Memory B cell (primary cell): Measurements from ENCODE around the gene ZNF366.
"Not testable (repeated sequence)": the region's sequence is repeated elsewhere in the genome, so short reads cannot be mapped to it uniquely, and the experiment has no call there.

ENCODE experiments used
- ATAC-seq: fragments of 150-1000 bp; cut with Tn5 transposase; 2 replicates; pipeline ENCODE4 v1.10.0; 2021; ENCODE audit warnings: low read depth, mild to moderate bottlenecking, moderate library complexity
- DNase-seq, 2 donors: peaks; one replicate each; pipeline ENCODE4 v3.0.0; 2022; ENCODE audit warnings: low spot score in 2 of 2
- H3K27ac Mint-ChIP-seq: one replicate; pipeline ENCODE4 v1.8.0; 2022; ENCODE audit warnings: mild to moderate bottlenecking, moderate library complexity, mixed read lengths
- H3K27me3 Mint-ChIP-seq: one replicate; pipeline ENCODE4 v1.8.0; 2022; ENCODE audit warnings: mixed read lengths
- H3K36me3 Mint-ChIP-seq: one replicate; pipeline ENCODE4 v1.8.0; 2022; ENCODE audit warnings: mild to moderate bottlenecking, mixed read lengths
- H3K4me1 Mint-ChIP-seq: one replicate; pipeline ENCODE4 v1.8.0; 2022; ENCODE audit warnings: mixed read lengths
- H3K4me3 Mint-ChIP-seq: one replicate; pipeline ENCODE4 v1.8.0; 2022; ENCODE audit warnings: mild to moderate bottlenecking, moderate library complexity, mixed read lengths
- H3K9me3 Mint-ChIP-seq: one replicate; pipeline ENCODE4 v1.8.0; 2022; ENCODE audit warnings: mixed read lengths

ZNF366 gene

DNA sequence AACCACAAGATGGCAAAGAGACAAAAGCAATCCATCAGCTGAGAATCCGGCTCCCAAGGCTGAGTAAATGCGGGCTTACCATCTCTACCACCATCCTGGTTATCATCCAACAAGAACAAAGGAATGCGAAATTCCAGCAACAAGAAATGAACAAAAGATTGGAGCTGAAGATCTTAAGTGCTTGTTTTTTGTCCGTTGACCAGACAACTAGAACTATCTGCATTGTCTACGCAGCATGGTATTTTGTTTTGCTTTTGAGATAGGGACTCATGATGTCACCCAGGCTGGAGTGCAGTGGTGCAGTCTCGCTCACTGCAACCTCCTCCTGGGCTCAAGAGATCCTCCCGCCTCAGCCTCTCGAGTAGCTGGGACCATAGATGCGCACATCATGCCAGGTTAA is 88.9 kb downstream of the ZNF366 start:
- H3K27me3 Mint-ChIP-seq: no peaks in the 10 kb centered on the region
- ATAC-seq (no peak), DNase-seq (no peak)
- no peak overlapping the region for H3K27ac Mint-ChIP-seq
- H3K9me3 Mint-ChIP-seq: no peaks in the 10 kb centered on the region
- no peak overlapping the region for H3K4me3 Mint-ChIP-seq
- H3K36me3 Mint-ChIP-seq: peaks cover 1% of the 10 kb centered on the region
- H3K4me1 Mint-ChIP-seq: no peaks in the 10 kb centered on the region

DNA sequence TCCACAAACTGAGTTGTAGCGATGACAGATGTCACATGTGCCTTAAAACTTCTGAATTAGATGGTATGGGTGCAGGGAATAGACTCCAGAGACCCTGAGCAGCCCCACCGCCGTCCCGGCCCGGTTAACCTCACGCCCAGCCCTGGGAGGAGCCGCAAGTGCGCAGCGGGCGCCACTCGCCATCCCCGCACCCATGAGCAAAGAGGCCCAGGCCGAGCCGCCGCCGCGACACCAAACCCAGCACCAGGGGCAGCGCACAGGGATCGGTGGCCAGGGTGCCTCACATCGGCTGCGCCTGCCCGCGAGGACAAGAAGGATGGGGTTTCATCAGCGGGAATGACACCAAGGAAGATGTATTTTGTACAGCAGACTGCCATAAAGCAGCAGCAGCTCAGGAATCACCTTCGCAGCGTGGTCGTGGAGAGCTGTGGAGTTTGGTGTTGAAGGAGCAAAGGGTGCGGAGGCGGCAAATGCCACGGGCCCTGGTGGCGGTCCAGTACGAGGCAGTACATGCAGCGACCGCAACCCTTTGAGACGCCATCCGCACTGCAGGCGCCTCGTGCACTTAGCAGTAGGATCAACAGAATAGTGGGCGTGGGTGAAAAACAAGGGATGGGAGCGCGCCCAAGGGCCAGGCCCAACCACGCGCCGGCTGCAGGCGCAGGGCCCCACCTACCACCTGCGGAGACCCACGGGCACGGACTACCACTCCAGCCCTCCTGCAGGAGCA is 89.7 kb downstream of the ZNF366 start:
- H3K36me3 Mint-ChIP-seq: no peaks in the 10 kb centered on the region
- no peak for DNase-seq

DNA sequence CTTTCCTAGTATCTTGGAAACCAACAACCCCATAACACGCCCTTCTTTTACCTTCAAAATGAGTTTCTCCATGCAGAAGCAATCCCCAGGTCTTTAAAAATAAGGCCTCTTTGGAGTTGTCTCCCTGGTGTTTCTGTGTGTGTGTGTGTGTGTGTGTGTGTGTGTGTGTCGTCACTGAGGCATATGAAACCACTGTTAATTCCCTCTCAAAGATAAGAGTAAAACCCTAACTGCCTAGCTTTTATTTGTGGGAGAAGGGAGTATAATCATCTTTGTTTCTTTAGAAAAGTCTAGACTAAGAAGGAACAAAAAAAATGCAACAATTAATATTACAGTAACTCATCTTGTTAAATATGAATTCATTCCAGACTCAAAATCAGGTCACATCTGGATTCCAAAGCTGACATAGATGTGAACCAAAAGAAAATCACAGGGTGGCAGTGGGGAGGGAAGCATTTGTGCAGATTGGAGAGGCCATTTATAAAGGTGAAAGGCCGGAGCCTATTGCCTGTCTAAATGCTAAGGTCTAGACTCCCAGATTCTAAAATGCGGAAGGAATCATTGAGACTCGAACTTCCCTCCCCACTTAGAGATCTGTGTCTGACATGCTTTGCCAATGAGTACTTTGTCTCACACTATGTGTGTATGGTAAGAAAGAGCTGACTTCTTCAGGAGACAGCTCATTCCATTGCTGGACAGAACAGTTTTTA is 91.4 kb downstream of the ZNF366 start:
- no peak overlapping the region for H3K4me3 Mint-ChIP-seq
- ATAC-seq: no peak
- no peak for DNase-seq
- no peaks in the 10 kb centered on the region for H3K36me3 Mint-ChIP-seq
- no peak overlapping the region for H3K27ac Mint-ChIP-seq
- no peaks in the 10 kb centered on the region for H3K9me3 Mint-ChIP-seq
- peaks cover 2% of the 10 kb centered on the region for H3K27me3 Mint-ChIP-seq
- no peaks in the 10 kb centered on the region for H3K4me1 Mint-ChIP-seq

More for the DNA sequence above, 89.7 kb downstream of the ZNF366 start:
- Mint-ChIP-seq H3K27me3 (no peaks in the 10 kb centered on the region), H3K4me1 (no peaks in the 10 kb centered on the region), H3K27ac (no peak overlapping the region), H3K9me3 (no peaks in the 10 kb centered on the region), H3K4me3 (no peak overlapping the region)
- no peak for ATAC-seq

DNA sequence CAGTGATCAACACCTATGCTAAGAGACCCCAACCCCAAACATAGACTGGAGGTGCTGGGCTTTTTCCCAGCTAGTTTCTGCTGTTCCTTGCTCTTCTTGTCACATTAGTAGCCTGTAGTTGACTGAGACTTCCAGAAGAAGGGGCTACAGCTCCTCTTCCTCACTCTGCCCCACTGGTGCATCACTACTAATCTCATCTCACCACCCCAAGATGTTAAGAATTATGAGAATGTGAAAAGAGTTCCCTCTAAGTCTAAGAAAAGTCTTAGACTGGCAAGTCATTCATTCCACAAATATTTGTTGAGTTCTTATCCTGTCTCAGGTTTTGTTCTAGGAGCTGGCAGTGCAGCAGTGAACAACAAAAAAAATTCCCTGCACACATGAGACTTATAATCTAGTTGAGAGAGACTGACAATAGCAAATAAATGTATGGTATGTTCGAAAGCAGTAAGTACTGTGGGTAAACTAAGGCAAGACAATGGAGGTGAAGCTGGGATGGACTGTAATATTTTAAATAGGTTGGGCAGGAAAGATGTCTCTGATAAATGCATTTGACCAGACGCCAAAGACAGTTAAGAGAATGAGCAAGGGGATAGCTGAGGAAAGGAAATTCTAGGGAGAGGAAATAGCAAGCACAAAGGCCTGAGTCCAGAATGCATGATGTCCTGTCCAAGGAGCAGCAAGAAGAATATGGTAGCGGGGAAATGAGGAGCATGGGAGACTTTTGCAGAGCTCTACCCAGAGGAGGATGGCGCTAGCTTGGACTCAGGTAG is 94.7 kb downstream of the ZNF366 start:
- H3K4me3 Mint-ChIP-seq: no peak overlapping the region

DNA sequence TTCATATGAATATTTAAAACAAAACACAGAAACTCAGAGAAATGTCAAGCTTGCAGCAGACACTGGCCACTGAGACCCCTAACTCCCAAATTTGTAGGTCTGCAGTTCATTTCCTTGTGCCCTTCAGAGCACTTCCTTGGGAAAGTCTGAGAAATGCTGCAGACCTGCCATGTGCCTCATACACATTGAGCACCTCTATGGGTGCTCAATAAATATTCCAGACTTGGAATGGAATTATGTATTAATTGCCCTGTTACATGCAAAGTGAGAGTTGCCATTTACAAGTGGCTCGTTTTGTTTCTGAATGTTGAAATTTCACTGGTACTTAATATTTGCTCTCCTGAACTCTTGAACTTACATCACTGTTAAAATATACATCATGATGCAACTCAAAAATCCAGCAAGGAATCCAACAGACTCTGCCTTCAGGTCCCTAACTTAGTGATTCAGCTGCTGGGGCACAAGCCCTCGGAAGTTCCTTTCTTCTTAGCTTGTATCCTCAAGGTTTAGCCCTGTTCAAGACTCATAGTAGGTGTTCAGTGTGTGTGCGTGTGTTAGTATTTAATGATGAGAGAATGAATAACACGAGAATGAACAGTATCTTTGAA is 96.4 kb downstream of the ZNF366 start:
- peaks cover 2% of the 10 kb centered on the region for H3K27me3 Mint-ChIP-seq
- no peak overlapping the region for H3K27ac Mint-ChIP-seq
- no peak overlapping the region for H3K4me3 Mint-ChIP-seq
- ATAC-seq (no peak), DNase-seq (no peak)
- no peaks in the 10 kb centered on the region for H3K36me3 Mint-ChIP-seq
- H3K9me3 Mint-ChIP-seq: no peaks in the 10 kb centered on the region
- no peaks in the 10 kb centered on the region for H3K4me1 Mint-ChIP-seq

More for the DNA sequence above, 94.7 kb downstream of the ZNF366 start:
- Mint-ChIP-seq H3K27me3 (peaks cover 2% of the 10 kb centered on the region), H3K4me1 (no peaks in the 10 kb centered on the region), H3K9me3 (no peaks in the 10 kb centered on the region), H3K27ac (no peak overlapping the region), H3K36me3 (no peaks in the 10 kb centered on the region)
- no peak for ATAC-seq
- no peak for DNase-seq

DNA sequence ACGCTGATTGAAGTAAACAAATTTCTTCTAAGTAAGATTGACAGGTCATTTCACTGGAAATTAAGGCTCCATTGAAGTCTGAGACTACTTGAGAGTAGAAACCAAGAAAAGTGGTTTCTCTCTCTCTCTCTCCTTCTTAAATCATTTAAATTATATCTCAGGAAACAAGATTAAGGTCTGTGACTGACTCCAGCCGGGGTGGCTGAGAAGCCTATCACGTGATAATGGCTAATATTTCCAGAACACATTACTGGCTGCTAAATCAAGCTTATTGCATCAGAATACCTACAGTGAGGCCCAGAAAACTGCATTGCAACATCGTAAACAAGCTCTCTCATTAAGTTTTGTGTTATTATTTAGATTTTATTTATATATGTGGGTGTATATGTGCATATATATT is 98.6 kb downstream of the ZNF366 start:
- H3K4me1 Mint-ChIP-seq: no peaks in the 10 kb centered on the region
- no peak for ATAC-seq
- H3K27me3 Mint-ChIP-seq: peaks cover 2% of the 10 kb centered on the region
- no peaks in the 10 kb centered on the region for H3K36me3 Mint-ChIP-seq
- no peak for DNase-seq
- no peak overlapping the region for H3K4me3 Mint-ChIP-seq
- no peaks in the 10 kb centered on the region for H3K9me3 Mint-ChIP-seq
- H3K27ac Mint-ChIP-seq: no peak overlapping the region

DNA sequence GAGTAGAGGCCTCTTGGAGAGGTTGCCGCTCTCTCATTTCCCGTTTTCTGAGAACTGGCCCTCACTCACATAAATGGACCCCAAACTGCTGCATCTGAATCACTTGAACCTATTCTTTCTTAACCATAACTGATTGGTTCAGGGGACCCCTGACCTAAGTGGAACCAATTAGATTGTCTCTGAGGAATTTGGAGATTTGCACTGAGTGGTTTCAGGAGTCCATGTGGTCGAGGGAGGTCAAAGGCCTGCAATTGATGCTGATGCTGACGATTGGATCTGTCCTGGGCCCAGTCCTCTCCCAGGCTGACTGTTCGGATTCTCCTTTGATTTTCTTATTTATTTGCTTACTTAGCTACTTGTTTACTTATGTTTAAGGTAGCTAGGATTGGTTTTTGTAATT is 99.1 kb downstream of the ZNF366 start:
- H3K4me3 Mint-ChIP-seq: no peak overlapping the region
- H3K27me3 Mint-ChIP-seq: peaks cover 2% of the 10 kb centered on the region
- no peaks in the 10 kb centered on the region for H3K4me1 Mint-ChIP-seq

DNA sequence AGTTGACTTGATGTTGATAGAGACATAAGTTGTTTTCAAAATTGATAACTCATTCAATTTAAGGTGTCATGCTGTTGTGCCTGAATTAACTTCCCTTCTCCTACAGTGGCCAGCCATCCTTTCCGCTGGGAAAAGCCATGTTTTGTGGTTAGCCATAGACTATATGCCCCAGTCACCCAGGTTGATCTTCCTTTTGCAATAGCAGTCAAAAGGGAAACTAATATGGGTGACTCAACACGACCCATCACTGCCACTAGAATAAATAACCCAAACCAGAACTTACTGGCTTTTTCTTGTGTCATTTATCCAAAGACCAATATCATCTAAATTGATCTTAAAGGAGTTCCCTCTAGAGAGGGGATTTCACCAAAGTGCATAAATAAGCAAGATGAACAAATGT is 99.7 kb downstream of the ZNF366 start:
- ATAC-seq (no peak), DNase-seq (no peak)
- no peaks in the 10 kb centered on the region for H3K9me3 Mint-ChIP-seq
- no peaks in the 10 kb centered on the region for H3K36me3 Mint-ChIP-seq
- no peak overlapping the region for H3K27ac Mint-ChIP-seq
- H3K4me3 Mint-ChIP-seq: no peak overlapping the region
- no peaks in the 10 kb centered on the region for H3K4me1 Mint-ChIP-seq
- H3K27me3 Mint-ChIP-seq: peaks cover 2% of the 10 kb centered on the region

More for the DNA sequence above, 99.1 kb downstream of the ZNF366 start:
- DNase-seq (no peak), ATAC-seq (no peak)
- Mint-ChIP-seq H3K9me3 (no peaks in the 10 kb centered on the region), H3K36me3 (no peaks in the 10 kb centered on the region), H3K27ac (no peak overlapping the region)

DNA sequence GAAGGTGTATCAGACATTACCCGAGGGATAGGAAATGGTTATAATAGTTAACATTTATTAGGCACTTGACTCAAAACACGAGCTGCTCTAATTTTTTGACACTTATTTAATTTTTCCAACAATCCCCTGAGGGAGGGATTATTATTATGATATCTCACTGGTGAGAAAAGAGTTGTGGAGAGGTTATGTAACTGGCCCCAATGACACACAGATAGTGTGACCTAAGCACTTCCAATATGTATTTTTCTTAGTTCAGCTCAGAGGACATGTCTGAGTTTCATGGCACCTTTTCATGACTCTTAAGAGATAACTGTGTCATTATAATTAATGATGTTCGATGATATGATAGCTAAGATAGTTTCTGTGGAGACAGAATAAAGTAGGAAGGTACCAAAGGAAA is 100.1 kb downstream of the ZNF366 start:
- Mint-ChIP-seq H3K9me3 (no peaks in the 10 kb centered on the region), H3K36me3 (no peaks in the 10 kb centered on the region), H3K4me3 (no peak overlapping the region), H3K4me1 (no peaks in the 10 kb centered on the region), H3K27ac (no peak overlapping the region), H3K27me3 (peaks cover 2% of the 10 kb centered on the region)
- DNase-seq (no peak), ATAC-seq (no peak)

DNA sequence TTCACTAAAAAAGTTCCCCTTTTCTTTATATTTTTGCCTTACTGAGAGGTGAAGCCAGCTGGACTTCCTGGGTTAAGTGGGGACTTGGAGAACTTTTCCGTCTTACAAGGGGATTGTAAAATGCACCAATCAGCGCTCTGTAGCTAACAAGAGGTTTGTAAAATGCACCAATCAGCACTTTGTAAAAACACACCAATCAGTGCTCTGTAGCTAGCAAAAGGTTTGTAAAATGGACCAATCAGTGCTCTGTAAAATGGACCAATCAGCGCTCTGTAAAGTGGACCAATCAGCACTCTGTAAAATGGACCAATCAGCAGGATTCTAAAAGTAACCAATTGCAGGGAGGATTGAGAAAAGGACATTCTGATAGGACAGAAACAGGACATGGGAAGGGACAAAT is 102.4 kb downstream of the ZNF366 start:
- not testable (repeated sequence) for H3K4me3 Mint-ChIP-seq, ATAC-seq, H3K36me3 Mint-ChIP-seq, DNase-seq, H3K27ac Mint-ChIP-seq, H3K27me3 Mint-ChIP-seq, H3K9me3 Mint-ChIP-seq, H3K4me1 Mint-ChIP-seq

DNA sequence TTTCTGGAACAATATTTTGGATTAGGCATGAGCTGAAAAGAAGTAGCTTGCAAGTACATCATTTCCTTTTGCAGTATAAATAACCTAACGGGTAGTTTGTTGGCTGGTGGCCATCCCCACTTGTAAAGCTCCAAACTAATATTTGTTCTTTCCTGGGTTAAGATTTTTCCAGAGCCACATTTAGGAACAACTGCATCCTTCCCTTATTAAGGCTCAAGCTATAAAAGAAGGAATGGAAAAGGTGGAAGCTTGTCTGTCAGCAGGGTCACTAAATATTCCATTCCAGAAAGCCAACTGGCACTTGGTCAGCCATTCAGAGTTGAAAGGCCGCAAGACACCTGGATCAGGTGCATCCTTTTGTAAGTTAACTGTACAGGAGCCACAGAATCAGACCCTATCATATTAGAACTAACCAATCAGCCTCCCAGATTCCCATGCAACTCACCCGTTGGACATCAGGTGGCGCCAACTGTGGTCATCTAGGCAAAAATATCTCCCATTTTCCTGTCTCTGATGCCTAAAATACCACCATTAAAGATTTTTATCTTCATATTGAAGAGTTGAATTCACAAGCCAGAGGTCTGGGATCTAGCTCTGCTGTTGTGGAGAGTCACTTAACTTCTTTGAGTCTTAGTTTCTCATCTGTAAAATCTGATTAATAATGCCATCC is 104.1 kb downstream of the ZNF366 start:
- DNase-seq (no peak), ATAC-seq (no peak)
- H3K4me1 Mint-ChIP-seq: peaks cover 6% of the 10 kb centered on the region
- peaks cover 5% of the 10 kb centered on the region for H3K27me3 Mint-ChIP-seq
- peaks cover 2% of the 10 kb centered on the region for H3K36me3 Mint-ChIP-seq
- no peak overlapping the region for H3K27ac Mint-ChIP-seq
- no peaks in the 10 kb centered on the region for H3K9me3 Mint-ChIP-seq
- no peak overlapping the region for H3K4me3 Mint-ChIP-seq

DNA sequence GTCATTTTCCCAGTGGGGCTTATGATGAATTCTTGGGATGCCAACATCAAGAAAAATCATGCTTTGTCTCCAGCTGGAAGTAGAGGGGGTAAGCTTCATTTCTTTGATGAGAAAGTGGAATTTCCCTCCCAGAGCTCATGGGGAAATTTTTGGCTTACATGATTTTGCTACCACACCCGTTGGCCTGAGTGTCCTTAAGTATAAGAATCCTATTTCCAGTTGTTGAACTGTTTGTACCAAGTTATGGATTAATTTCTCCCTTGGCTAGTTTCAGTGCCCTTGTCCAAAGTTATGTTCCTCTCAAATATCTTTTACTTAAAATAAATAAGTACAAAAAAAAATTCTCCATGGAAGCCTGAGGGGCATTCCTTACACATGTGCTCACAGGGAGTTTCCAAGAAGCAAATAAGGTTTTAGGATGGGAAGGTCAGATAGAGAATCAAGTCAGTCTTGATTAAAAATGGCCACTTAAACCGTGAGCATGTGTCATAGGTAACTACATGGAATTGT is 104.8 kb downstream of the ZNF366 start:
- ATAC-seq: no peak
- Mint-ChIP-seq H3K4me3 (no peak overlapping the region), H3K27ac (no peak overlapping the region), H3K9me3 (no peaks in the 10 kb centered on the region), H3K27me3 (peaks cover 5% of the 10 kb centered on the region), H3K4me1 (peaks cover 6% of the 10 kb centered on the region), H3K36me3 (peaks cover 2% of the 10 kb centered on the region)
- DNase-seq: no peak

DNA sequence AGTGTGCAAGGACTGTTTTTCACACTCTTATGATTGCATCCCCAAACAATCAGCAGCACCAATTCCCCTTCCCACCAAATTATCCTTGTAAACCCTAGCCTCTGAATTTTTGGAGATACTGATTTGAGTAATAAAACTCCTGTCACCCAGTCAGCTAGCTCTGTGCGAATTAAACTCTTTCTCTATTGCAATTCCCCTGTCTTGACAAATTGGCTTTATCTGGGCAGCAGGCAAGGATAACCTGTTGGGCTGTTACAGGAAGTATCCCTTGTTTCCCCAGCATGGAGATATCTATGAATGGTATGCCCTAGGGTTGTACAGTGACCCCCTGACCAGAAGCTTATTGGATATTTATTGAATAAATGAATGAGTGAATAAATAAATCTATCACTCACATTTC is 106.3 kb downstream of the ZNF366 start:
- no peak for ATAC-seq
- Mint-ChIP-seq H3K27ac (no peak overlapping the region), H3K27me3 (peaks cover 5% of the 10 kb centered on the region), H3K4me1 (peaks cover 6% of the 10 kb centered on the region), H3K36me3 (peaks cover 2% of the 10 kb centered on the region), H3K9me3 (no peaks in the 10 kb centered on the region), H3K4me3 (no peak overlapping the region)
- DNase-seq: no peak
